Measurements from ENCODE around the gene DOC2A.
"Not testable (repeated sequence)": the region's sequence is repeated elsewhere in the genome, so short reads cannot be mapped to it uniquely, and the experiment has no call there.

DOC2A gene

GRCh38 chr16:30010844-30011713 lies at the start of gene DOC2A:
Gene DOC2A (minus strand): TSS chr16:30011027. CDS start chr16:30010222, 805 bp downstream.
- in situ Hi-C loops (cut with HindIII; ENCODE audit: low sequenced_read_pairs) = no loop called here

DNA sequence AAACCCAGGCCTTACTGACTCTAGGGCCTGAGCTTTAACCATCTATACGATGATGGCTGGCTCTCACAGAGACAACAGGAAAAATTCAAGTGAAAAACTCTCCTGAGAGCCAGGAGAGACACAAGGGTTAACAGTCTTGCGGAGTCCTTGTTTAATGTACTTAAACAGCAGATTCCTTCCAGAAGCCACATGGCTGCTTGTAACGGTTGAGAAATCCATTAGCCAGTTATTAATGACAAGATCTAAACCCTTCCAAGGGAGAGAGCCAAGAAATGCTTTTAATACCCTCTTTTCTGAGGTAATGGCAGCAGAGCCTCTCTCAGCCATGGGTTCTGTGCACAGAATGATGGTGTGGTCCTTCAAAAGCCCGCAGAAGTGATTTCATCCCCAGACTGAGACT lies 49.5 kb upstream of the DOC2A start:
- in situ Hi-C loops (cut with HindIII; ENCODE audit: low sequenced_read_pairs) = no loop called here

- in situ Hi-C loops (cut with HindIII; ENCODE audit: low sequenced_read_pairs) = loop anchor here (5.0 kb wide), 1 partner anchor 63 kb away; no protein-coding TSS in a partner anchor
Measured at GRCh38 chr16:30054959-30055553, 44.2 kb upstream of the DOC2A start.

GRCh38 chr16:30054451-30054850 lies 43.6 kb upstream of the DOC2A start:
- in situ Hi-C loops (cut with HindIII; ENCODE audit: low sequenced_read_pairs) = loop anchor here (5.0 kb wide), 1 partner anchor 62 kb away; no protein-coding TSS in a partner anchor

DNA sequence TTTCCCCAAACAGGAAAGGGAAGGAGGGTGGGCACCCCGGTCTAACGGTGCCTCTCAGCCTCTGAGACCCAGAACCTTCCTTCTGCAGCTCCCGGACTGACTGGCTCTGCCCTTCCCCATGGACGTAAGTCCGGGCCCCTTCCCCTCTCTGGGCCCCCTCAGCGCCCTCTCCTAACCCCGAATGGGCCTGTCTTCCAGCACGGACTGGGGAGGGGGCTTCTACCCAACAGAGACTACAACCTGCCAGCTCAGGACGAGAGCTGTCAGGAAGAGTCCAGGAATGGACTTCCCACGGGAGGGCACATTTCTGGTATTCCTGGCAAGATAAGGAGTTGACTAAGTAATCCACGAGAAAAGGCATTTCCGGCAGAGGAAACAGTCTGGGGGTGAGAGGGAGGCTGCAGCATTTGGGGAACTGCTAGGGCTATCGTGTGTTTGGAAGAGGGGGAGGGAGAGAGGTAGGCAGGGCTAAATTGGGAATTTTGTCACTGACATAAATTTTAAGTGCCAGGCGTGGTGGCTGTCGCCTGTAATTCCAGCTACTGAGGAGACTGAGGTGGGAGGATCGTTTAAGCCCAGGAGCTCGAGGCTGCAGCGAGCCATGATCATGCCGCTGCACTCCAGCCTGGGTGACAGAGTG lies 42.7 kb upstream of the DOC2A start:
- in situ Hi-C loops (cut with HindIII; ENCODE audit: low sequenced_read_pairs) = loop anchor here (5.0 kb wide), 1 partner anchor 61 kb away; no protein-coding TSS in a partner anchor

DNA sequence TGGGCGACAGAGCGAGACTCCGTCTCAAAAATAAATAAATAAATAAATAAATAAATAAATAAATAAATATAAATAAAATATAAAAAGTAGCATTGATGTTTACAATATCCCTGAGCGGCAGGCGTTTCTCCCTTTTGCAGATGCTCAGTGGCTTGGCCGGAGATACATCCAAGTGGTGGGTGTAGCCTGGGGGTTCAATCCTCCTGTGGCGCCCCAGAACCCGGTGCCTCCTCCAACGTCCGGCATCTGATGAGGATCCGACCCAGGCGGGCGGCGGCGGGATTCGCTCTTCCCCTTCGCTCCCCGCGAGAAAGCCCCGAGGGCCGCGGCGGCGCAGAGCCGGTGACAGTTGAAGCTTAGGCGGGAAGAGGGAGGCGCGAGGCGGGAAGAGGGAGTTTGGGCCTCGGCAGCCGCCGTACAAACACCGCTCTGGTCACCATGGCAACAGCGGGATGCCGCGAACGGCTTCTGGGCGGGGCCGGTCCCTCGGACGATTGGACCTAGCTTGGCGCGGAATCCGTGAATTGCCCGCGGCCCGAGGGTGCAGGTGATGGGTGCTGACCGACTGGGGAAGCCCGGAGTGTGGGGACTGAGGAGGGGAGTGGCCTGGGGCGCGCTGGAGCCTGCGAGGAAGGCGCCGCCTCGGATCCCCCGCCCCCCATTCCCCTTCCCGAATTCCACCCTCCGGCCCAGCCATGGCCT lies 42.0 kb upstream of the DOC2A start:
- in situ Hi-C loops (cut with HindIII; ENCODE audit: low sequenced_read_pairs) = loop anchor here (5.0 kb wide), 1 partner anchor 61 kb away; no protein-coding TSS in a partner anchor

DNA sequence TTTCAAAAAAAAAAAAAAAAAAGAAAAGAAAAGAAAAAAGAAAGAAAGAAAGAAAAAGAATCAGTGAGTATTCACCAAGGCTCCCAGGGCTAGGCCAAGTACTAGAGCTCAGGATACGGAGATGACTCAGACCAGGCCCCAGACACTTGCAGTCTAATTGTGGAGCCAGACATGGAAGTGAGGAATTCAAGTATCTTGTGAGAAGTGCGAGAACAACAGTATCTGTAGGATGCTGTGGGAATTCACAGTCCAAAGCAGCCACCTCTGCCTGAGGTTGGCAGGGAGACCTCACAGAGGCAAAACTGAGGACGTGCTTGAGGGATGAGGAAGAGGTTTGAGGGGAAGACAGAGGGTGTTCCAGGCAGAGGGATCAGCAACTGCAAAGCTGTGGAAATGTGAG lies 40.7 kb upstream of the DOC2A start:
- in situ Hi-C loops (cut with HindIII; ENCODE audit: low sequenced_read_pairs) = loop anchor here (5.0 kb wide), 1 partner anchor 59 kb away; no protein-coding TSS in a partner anchor

GRCh38 chr16:30049871-30050270 lies 39.0 kb upstream of the DOC2A start:
- in situ Hi-C loops (cut with HindIII; ENCODE audit: low sequenced_read_pairs) = loop anchor here (5.0 kb wide), 1 partner anchor 58 kb away; no protein-coding TSS in a partner anchor

DNA sequence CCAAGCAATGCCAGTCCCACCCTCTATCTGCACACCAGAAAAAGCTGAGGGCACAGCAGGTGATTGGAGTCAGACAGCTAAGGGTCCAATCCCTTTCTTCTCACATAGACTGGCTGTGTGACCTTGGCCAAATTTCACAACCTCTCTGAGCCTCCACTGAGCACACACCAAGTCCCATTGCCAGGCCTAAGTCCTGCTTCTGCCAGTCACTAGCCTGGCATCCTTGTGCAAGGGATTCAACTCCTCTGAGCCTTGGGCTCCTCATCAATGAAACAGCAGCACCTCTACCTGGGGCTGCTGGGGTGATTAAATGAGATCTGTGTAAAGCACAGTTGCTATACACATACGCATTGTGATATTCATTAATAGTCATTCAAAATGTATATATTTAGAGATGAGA lies 35.8 kb upstream of the DOC2A start:
- in situ Hi-C loops (cut with HindIII; ENCODE audit: low sequenced_read_pairs) = no loop called here

- in situ Hi-C loops (cut with HindIII; ENCODE audit: low sequenced_read_pairs) = no loop called here
Measured at GRCh38 chr16:30046178-30046577, 35.4 kb upstream of the DOC2A start.

GRCh38 chr16:30041841-30042240 lies 31.0 kb upstream of the DOC2A start:
- in situ Hi-C loops (cut with HindIII; ENCODE audit: low sequenced_read_pairs) = no loop called here

- in situ Hi-C loops (cut with HindIII; ENCODE audit: low sequenced_read_pairs) = not testable (repeated sequence)
Measured at GRCh38 chr16:30040690-30041089, 29.9 kb upstream of the DOC2A start.

- in situ Hi-C loops (cut with HindIII; ENCODE audit: low sequenced_read_pairs) = no loop called here
Measured at GRCh38 chr16:30040221-30040620, 29.4 kb upstream of the DOC2A start.

GRCh38 chr16:30033270-30033669 lies 22.4 kb upstream of the DOC2A start:
- in situ Hi-C loops (cut with HindIII; ENCODE audit: low sequenced_read_pairs) = no loop called here

DNA sequence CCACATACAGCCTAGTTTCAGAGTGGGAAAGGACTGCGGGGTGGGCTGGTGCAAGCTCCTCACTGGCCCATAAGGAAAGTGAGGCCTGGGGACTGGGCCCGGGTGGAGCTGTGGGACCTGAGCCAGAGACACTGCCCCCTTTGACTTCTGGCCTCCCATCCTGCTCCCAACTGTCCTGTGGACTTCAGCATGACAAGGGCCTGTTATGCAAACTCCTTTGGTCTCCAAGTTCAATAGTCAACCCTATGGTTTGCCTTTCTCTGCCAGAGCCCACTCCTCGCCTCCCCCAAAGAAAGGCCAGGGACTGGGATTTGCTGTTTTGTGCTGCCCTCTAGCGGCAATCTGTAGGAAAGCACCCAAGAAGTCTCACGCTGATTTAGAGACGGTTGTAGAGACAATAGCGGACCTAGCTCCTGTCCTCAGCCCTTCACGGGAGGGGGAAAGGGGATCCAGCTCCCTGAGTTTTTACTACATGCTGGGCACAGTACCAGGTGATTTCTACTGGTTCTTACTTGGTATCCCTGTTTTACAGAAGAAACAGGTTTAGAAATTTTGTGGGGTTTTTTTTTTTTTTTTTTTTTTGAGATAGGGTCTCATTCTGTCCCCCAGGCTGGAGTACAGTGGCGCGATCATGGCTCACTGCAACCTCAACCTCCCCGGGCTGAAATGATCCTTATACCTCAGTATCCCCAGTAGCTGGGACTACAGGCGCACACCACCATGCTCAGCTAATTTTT lies 21.4 kb upstream of the DOC2A start:
- in situ Hi-C loops (cut with HindIII; ENCODE audit: low sequenced_read_pairs) = no loop called here

DNA sequence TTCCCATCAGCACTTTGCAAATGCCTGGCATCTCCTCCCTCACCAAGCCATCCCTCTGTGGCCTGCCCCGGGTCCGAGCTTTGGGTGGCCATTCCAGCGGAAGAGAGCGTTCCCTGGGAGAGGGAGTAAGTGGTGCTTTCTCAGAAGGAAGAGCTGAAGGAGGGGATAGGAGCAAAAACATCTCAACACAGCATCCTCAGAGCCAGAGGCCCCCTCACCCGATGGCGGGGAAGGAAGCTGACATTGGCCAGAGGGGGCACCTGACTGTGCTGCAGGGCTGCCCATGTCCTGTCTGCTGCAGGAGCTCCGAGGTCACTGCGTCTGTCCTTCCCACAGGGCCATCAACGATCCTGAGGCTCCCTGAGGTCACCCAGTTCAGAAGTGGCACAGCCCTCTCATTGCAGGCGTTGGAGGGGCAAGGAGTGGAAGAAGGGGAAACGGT lies 20.7 kb upstream of the DOC2A start:
- in situ Hi-C loops (cut with HindIII; ENCODE audit: low sequenced_read_pairs) = no loop called here

GRCh38 chr16:30030841-30031413 lies 20.1 kb upstream of the DOC2A start, which contains the start of gene TLCD3B:
Gene TLCD3B (minus strand): TSS chr16:30031271. CDS start chr16:30030527, 744 bp downstream.
- in situ Hi-C loops (cut with HindIII; ENCODE audit: low sequenced_read_pairs) = no loop called here

DNA sequence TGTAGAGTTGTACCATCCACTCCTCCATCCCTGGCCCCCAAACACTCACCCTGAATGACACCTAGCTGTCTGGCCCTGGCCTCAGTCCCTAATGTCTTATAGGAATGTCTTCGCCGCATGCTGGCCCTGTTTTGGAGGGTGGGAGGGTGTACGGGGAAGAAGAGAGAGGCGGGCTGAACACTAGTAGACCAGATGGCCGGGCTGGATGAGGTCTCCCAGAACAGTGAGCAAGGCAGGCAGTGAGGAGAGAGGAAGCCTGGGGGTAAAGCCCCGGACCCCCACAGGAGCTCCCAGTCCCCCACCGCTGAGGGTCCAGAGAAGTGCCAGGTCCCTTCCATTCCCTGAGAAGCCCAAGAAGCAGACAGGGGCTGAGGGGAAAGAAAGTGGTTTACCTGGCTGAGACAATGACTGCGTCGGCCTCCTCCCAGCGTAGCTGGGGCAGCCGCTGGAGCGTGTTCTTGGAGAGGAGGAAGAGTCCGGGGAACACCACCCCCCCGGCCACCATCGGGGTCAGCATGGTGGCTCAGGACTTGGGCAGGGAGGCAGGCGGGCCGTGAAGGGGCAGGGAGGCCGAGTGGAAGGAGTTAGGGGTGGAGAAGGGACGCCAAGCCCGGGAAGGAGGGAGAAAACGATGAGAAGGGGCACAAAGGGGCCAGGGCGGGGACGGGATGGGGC lies 19.3 kb upstream of the DOC2A start:
- in situ Hi-C loops (cut with HindIII; ENCODE audit: low sequenced_read_pairs) = no loop called here

DNA sequence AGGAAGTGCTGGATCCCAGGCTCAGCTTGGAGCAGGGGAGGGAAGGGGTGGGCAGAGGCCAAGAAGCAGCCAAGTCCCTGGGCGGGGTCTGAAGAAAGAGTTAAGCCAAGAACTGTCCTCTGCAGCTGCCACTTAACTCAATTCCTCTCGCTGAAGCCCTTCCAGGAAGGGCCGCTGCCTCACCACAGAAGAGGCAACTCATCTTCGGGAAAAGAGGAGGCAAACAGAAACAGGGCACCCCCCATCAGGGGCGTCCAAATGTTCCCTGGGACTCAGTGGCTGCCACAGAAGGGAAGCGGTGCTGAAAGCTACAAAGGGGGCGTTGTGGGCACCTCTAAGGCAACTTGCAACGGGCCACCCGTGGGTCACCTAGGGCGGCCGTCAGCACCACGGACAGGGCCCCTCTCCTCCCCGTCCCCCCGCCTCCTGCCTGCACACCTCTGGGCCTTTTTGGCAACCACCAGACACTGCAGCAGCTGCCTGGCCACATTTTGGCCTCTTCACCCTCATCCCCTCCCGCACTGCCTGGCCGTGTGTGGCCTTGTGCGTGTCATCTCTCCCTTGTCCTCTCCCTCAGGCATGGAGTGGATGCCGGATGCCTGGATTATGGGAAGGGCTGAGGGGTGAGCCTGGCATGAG lies 17.7 kb upstream of the DOC2A start:
- in situ Hi-C loops (cut with HindIII; ENCODE audit: low sequenced_read_pairs) = no loop called here
